H1 (cell line): ENCODE measurements around the gene MOB3C. TPM values are rescaled to one million over a fixed set of nuclear protein-coding genes. Genes with fewer than 3 reads are reported as not detected.

Experiments
- CHD2 ChIP-seq: IDR thresholded peaks from 2 replicates; pipeline ENCODE4 v1.6.1; 2012; ENCODE audit warnings: low read length, improper control_type of control experiment
- FOSL1 ChIP-seq: IDR thresholded peaks from 2 replicates; pipeline ENCODE4 v1.6.1; 2011; ENCODE audit warnings: mild to moderate bottlenecking, low read depth, low read length, moderate library complexity; ENCODE audit not compliant: insufficient read depth
- MAFK ChIP-seq: IDR thresholded peaks from 2 replicates; pipeline ENCODE4 v1.6.1; 2012; ENCODE audit warnings: low read depth, mild to moderate bottlenecking, improper control_type of control experiment, low read length
- PHF8 ChIP-seq: fragments of 200-600 bp; sonication (generic); conservative IDR thresholded peaks from 2 replicates; pipeline ENCODE4 v1.7.1; 2012; ENCODE audit warnings: low read depth, mild to moderate bottlenecking, inconsistent platforms, low read length, moderate library complexity
- POLR2A ChIP-seq, 2 experiments: IDR thresholded peaks; 1 replicate in 1 of 2; 2 replicates in 1 of 2; pipeline ENCODE4 v1.6.1; 2011; ENCODE audit warnings: low read depth in 2 of 2, low read length in 2 of 2, mild to moderate bottlenecking in 2 of 2; ENCODE audit errors: control extremely low read depth in 1 of 2
- POLR2AphosphoS5 ChIP-seq: IDR thresholded peaks from 2 replicates; pipeline ENCODE4 v1.6.1; 2011; ENCODE audit warnings: low read depth, low read length
- RNF2 ChIP-seq: fragments of 200-900, 300-1000 bp; sonication (generic); IDR thresholded peaks from 2 replicates; pipeline ENCODE4 v1.7.1; 2016; ENCODE audit warnings: borderline replicate concordance, low read depth, mild to moderate bottlenecking, antibody characterized with exemption, low read length; ENCODE audit not compliant: poor library complexity, severe bottlenecking; ENCODE audit errors: missing control alignments
- SIX5 ChIP-seq: IDR thresholded peaks from 2 replicates; pipeline ENCODE4 v1.6.1; 2011; ENCODE audit warnings: mild to moderate bottlenecking, low read depth, low read length
- polyA plus RNA-seq, 7 experiments: library from polyadenylated mRNA; depleted of rRNA in 3 of 7; stranded (reverse) in 5 of 7; unstranded in 2 of 7; fragments of >200 nt in 5 of 7; fragments of 200-250 nt in 2 of 7; gene quantifications; 1 replicate in 5 of 7; 2 replicates in 1 of 7; 4 replicates in 1 of 7; pipeline versions ENCODE4 v1.2.1 to v1.2.3, GENCODE V29; 2011 to 2013; ENCODE audit warnings: missing spikeins in 2 of 7, mixed read lengths in 2 of 7
- total RNA-seq: library from RNA; stranded (reverse); fragmentation: NEBNext Ultra II Directional; extraction: Animal tissue kit (Norgen Biotek cat#: 25700); gene quantifications from 2 replicates; pipeline ENCODE4 v1.2.1, GENCODE V29; 2021
- TF ChIP-seq, protein P1 (sequence below): IDR thresholded peaks from 2 replicates; pipeline ENCODE4 v1.6.1; 2012; ENCODE audit warnings: inconsistent platforms

Gene MOB3C
- total and polyA plus RNA-seq, 2 of the 8 experiments (the other 6 are each of a cell fraction or from before 2014, with no cell fraction given) = 5.8 to 6.6 TPM

- TF ChIP-seq, protein P1, sequence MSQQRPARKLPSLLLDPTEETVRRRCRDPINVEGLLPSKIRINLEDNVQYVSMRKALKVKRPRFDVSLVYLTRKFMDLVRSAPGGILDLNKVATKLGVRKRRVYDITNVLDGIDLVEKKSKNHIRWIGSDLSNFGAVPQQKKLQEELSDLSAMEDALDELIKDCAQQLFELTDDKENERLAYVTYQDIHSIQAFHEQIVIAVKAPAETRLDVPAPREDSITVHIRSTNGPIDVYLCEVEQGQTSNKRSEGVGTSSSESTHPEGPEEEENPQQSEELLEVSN = no peak
- no peak for TF ChIP-seq MAFK
- TF ChIP-seq POLR2A (IDR thresholded peaks at IDR 0.05; ENCODE audit: control extremely low read depth in 1 of 2, low read depth in 2 of 2, low read length in 2 of 2) = no peak
- no peak for TF ChIP-seq POLR2AphosphoS5
- no peak for TF ChIP-seq PHF8
- no peak for TF ChIP-seq CHD2
- no peak for TF ChIP-seq SIX5
- no peak for TF ChIP-seq RNF2
- TF ChIP-seq FOSL1 = no peak
Measured at GRCh38 chr1:46599059-46599970, 17.3 kb downstream of the MOB3C start (continued).
